Hepatocyte (in vitro differentiated cells): ENCODE results near the gene NUP58.

Experiments
- CTCF ChIP-seq: fragments of 200-600 bp; sonication (generic); IDR thresholded peaks from 2 replicates; pipeline ENCODE4 v1.5.1; 2016; ENCODE audit warnings: antibody characterized with exemption, mild to moderate bottlenecking; ENCODE audit not compliant: poor library complexity
- EZH2 ChIP-seq: fragments of 200-600 bp; sonication (generic); IDR thresholded peaks from 2 replicates; pipeline ENCODE4 v1.6.1; 2016; ENCODE audit warnings: antibody characterized with exemption, mild to moderate bottlenecking, borderline replicate concordance

GRCh38 chr13:25330541-25330940 lies 29.1 kb downstream of the NUP58 start:
- TF ChIP-seq CTCF: no peak
- no peak for TF ChIP-seq EZH2
